ENCODE results near the gene ACOT9.
A peak's percentile ranks its signal among the peaks of the same experiment; 100 is the strongest.

GRCh38 chrX:23756165-23756564, 13.1 kb upstream of the ACOT9 start:
- no peak for TF ChIP-seq POLR2A (IDR thresholded peaks at IDR 0.05)
- TF ChIP-seq CTCF (IDR thresholded peaks at IDR 0.05 in 8 of 11, conservative IDR thresholded peaks at IDR 0.05 in 3 of 11) = peak; percentile 31 to 71 (median 61)
